SK-N-SH (cell line): ENCODE results near the gene TTLL6.

Experiments used
- CTCF ChIP-seq: fragments of 200-600 bp; sonication (generic); IDR thresholded peaks from 2 replicates; pipeline ENCODE4 v1.6.1; 2017; ENCODE audit warnings: antibody characterized with exemption, mild to moderate bottlenecking, moderate library complexity
- TF ChIP-seq, protein P1 (sequence below): fragments of 150-350 bp; IDR thresholded peaks from 2 replicates; pipeline ENCODE4 v1.6.1; 2017; ENCODE audit warnings: antibody characterized with exemption, low read length, low read depth, borderline replicate concordance

- no peak for TF ChIP-seq CTCF
- TF ChIP-seq, protein P1, sequence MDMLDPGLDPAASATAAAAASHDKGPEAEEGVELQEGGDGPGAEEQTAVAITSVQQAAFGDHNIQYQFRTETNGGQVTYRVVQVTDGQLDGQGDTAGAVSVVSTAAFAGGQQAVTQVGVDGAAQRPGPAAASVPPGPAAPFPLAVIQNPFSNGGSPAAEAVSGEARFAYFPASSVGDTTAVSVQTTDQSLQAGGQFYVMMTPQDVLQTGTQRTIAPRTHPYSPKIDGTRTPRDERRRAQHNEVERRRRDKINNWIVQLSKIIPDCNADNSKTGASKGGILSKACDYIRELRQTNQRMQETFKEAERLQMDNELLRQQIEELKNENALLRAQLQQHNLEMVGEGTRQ, result no peak
Observed at GRCh38 chr17:48725288-48726064, 91.6 kb downstream of the TTLL6 start.
